Breast epithelium (tissue), 3 donors: ENCODE data around the gene NRF1.

ENCODE experiments used
- POLR2A ChIP-seq: fragments of 450-650 bp; IDR thresholded peaks from one replicate; pipeline ENCODE4 v1.6.1; 2016; ENCODE audit warnings: antibody characterized with exemption, mild to moderate bottlenecking, moderate library complexity
- POLR2AphosphoS5 ChIP-seq, 3 donors: sonication (generic); formaldehyde crosslinking; IDR thresholded peaks; one replicate each; pipeline ENCODE4 v1.6.1; 2017; ENCODE audit warnings: antibody characterized with exemption in 3 of 3
- TF ChIP-seq, protein P1 (sequence below), 3 donors: fragments of 450-650 bp; IDR thresholded peaks; one replicate each; pipeline ENCODE4 v1.5.1; 2016 to 2017; ENCODE audit warnings: antibody characterized with exemption in 3 of 3, mild to moderate bottlenecking in 3 of 3, moderate library complexity in 3 of 3

DNA sequence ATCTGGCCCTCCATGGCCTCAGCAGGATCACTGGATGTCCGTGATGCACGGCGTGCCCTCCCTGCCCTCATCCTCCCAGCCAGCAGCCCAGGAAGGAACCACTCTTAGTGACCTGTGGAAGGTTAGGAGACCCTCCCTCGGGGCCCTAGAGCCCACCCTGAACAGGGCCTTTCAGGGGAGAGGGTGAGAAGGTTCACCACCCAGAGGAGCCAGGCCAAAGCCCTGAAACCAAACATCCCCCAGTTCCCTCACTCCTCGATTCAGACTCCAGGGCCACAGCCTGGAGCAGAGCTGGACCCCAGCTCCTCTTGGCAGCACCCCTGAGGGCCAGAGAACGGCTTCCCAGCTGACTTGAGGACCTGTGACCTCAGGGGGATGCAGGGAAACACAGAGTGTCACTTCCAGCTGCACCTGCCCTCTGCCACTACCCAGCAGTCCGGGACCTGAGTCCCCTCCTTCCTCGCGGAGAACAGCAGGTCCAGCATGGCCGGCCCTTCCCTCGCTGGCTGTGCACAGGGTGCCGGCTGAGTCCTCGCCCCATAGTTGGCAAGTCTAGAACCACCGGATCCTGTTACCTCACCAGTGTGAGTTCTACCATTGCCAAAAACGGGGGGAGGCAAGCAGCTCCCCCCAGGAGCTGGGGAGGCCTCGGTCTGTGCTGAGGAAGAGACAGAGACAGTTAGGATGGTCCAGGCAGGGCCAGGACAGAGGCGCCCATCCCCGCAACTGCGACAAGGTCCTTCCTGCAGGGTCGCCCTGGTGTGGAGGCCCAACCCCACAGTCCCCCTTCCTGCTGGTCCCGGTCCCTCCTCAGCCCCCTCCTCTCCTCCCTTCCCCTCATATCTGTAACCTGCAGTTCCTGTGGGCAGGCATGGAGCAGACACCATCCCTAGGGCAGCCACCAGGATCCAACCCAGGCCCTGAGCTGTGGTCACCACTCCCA, 158.6 kb downstream of the NRF1 start:
- TF ChIP-seq, protein P1, sequence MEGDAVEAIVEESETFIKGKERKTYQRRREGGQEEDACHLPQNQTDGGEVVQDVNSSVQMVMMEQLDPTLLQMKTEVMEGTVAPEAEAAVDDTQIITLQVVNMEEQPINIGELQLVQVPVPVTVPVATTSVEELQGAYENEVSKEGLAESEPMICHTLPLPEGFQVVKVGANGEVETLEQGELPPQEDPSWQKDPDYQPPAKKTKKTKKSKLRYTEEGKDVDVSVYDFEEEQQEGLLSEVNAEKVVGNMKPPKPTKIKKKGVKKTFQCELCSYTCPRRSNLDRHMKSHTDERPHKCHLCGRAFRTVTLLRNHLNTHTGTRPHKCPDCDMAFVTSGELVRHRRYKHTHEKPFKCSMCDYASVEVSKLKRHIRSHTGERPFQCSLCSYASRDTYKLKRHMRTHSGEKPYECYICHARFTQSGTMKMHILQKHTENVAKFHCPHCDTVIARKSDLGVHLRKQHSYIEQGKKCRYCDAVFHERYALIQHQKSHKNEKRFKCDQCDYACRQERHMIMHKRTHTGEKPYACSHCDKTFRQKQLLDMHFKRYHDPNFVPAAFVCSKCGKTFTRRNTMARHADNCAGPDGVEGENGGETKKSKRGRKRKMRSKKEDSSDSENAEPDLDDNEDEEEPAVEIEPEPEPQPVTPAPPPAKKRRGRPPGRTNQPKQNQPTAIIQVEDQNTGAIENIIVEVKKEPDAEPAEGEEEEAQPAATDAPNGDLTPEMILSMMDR (IDR thresholded peaks at IDR 0.05), result no peak
- no peak for TF ChIP-seq POLR2AphosphoS5 (IDR thresholded peaks at IDR 0.05)
- no peak for TF ChIP-seq POLR2A
